Transverse colon (tissue), 3 donors: Measurements from ENCODE around the gene RFLNA.

Experiments used
- POLR2A ChIP-seq: fragments of 450-650 bp; IDR thresholded peaks from one replicate; pipeline ENCODE4 v1.6.1; 2016; ENCODE audit warnings: antibody characterized with exemption, mild to moderate bottlenecking, moderate library complexity
- TF ChIP-seq, protein P1 (sequence below), 5 experiments: fragments of 200-600 bp in 3 of 5; fragments of 450-650 bp in 2 of 5; sonication (generic) in 3 of 5; IDR thresholded peaks; 1 replicate in 2 of 5; 2 replicates in 3 of 5; pipeline ENCODE4 v1.5.1; 2016 to 2017; ENCODE audit warnings: antibody characterized with exemption in 5 of 5, inconsistent platforms in 3 of 5, mild to moderate bottlenecking in 2 of 5, moderate library complexity in 1 of 5

DNA sequence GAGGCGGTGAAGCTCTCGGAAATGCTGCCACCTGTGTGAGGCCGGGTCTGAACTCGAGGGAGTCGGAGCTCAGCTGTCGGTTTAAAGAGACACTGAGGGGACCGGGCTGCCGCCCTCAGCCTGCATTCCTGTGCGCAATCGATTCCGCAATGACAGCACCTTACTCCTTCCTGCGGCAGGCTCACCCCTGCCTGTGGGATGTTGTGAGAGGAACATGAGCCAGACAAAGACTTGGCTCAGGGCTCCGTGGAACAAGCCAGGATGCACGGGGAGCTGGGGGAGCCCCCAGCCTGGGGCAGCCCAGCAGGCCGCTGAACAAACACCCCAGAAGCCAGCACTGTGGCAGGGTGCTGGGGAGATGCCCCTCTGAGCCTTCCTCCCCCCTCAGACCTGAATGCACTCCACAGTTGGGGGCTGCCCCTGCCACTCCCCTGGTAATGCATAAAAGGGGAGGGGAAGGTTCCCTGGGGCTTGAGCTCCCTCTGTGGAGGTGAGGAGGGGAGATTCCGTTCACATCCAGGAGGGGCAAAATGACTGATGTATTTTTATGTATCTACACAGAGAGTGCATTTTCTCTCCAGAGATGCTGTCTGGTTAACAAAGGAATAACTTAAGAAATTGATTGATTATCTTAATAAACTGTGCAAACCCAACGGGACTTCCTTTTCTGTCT is 20.6 kb downstream of the RFLNA start:
- TF ChIP-seq, protein P1, sequence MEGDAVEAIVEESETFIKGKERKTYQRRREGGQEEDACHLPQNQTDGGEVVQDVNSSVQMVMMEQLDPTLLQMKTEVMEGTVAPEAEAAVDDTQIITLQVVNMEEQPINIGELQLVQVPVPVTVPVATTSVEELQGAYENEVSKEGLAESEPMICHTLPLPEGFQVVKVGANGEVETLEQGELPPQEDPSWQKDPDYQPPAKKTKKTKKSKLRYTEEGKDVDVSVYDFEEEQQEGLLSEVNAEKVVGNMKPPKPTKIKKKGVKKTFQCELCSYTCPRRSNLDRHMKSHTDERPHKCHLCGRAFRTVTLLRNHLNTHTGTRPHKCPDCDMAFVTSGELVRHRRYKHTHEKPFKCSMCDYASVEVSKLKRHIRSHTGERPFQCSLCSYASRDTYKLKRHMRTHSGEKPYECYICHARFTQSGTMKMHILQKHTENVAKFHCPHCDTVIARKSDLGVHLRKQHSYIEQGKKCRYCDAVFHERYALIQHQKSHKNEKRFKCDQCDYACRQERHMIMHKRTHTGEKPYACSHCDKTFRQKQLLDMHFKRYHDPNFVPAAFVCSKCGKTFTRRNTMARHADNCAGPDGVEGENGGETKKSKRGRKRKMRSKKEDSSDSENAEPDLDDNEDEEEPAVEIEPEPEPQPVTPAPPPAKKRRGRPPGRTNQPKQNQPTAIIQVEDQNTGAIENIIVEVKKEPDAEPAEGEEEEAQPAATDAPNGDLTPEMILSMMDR (IDR thresholded peaks at IDR 0.05), result no peak
- TF ChIP-seq POLR2A, result no peak
